Natural killer cell (primary cell): Measurements from ENCODE around the gene TM2D3. TPM values are rescaled to one million over a fixed set of nuclear protein-coding genes. Genes with fewer than 3 reads are reported as not detected.
"Not testable (repeated sequence)": the region's sequence is repeated elsewhere in the genome, so short reads cannot be mapped to it uniquely, and the experiment has no call there.

ENCODE experiments used
- ATAC-seq, 3 donors: fragments of 150-1000 bp in 2 of 3; fragments of 200-7000 bp in 1 of 3; cut with Tn5 transposase; 1 replicate in 1 of 3; 2 replicates in 2 of 3; pipeline ENCODE4 v1.10.0; 2021; ENCODE audit warnings: mild to moderate bottlenecking in 2 of 3, moderate library complexity in 2 of 3
- DNase-seq, 2 donors: peaks; one replicate each; pipeline versions ENCODE4 v3.0.0 to v3.0.0-alpha.2; 2013 to 2021; ENCODE audit warnings: mixed read lengths in 1 of 2
- H3K27ac ChIP-seq: one replicate; pipeline ENCODE4 v1.5.1; 2013; ENCODE audit warnings: mild to moderate bottlenecking, low read length
- H3K27me3 ChIP-seq: one replicate; pipeline ENCODE4 v1.6.1; 2013; ENCODE audit warnings: low read length; ENCODE audit not compliant: control insufficient read depth, insufficient read depth
- H3K36me3 ChIP-seq: one replicate; pipeline ENCODE4 v1.6.1; 2013; ENCODE audit warnings: low read length; ENCODE audit not compliant: control insufficient read depth, insufficient read depth
- H3K4me1 ChIP-seq: one replicate; pipeline ENCODE4 v1.6.1; 2013; ENCODE audit warnings: low read length; ENCODE audit not compliant: control insufficient read depth, insufficient read depth
- H3K4me3 ChIP-seq: one replicate; pipeline ENCODE4 v1.5.1; 2013; ENCODE audit warnings: low read length
- H3K9me3 ChIP-seq: one replicate; pipeline ENCODE4 v1.6.1; 2013; ENCODE audit warnings: low read length; ENCODE audit not compliant: control insufficient read depth, insufficient read depth
- H3K27ac Mint-ChIP-seq, 2 donors: one replicate each; pipeline ENCODE4 v1.8.0; 2022; ENCODE audit warnings: mild to moderate bottlenecking in 2 of 2, mixed read lengths in 2 of 2, moderate library complexity in 1 of 2
- H3K27me3 Mint-ChIP-seq, 2 donors: one replicate each; pipeline ENCODE4 v1.8.0; 2022; ENCODE audit warnings: low read depth in 2 of 2, mixed read lengths in 2 of 2
- H3K36me3 Mint-ChIP-seq: one replicate; pipeline ENCODE4 v1.8.0; 2022; ENCODE audit warnings: mixed read lengths
- H3K4me1 Mint-ChIP-seq, 2 donors: one replicate each; pipeline ENCODE4 v1.8.0; 2022; ENCODE audit warnings: mixed read lengths in 2 of 2
- H3K4me3 Mint-ChIP-seq: one replicate; pipeline ENCODE4 v1.8.0; 2022; ENCODE audit warnings: mild to moderate bottlenecking, moderate library complexity, mixed read lengths
- H3K9me3 Mint-ChIP-seq, 2 donors: one replicate each; pipeline ENCODE4 v1.8.0; 2022; ENCODE audit warnings: mixed read lengths in 2 of 2
- CTCF ChIP-seq: fragments of 200-600 bp; IDR thresholded peaks from one replicate; pipeline ENCODE4 v1.8.0; 2022; ENCODE audit warnings: antibody characterized with exemption
- WGBS: methylation state at CpG from one replicate; pipeline ENCODE4 v1.1.7; 2013; ENCODE audit warnings: missing lambda C conversion rate; ENCODE audit not compliant: insufficient coverage; 5-methylcytosine and 5-hydroxymethylcytosine counted together
- intact Hi-C: fragments of 100-400 bp; cut with micrococcal nuclease; formaldehyde crosslinking; loops from one replicate; pipeline ENCODE4 v1.14.2; 2022
- total RNA-seq, 4 donors: library from RNA; stranded (reverse); fragments of 120-200 nt in 1 of 4; gene quantifications; one replicate each; pipeline versions ENCODE4 v1.2.3 to v1.2.4, GENCODE V29; 2013 to 2022

TM2D3 gene
- total RNA-seq, 3 donors from 2014 or later (not counting 1 experiment from before 2014, with no cell fraction given), result 59.4 to 76.4 (median 71.2) TPM

GRCh38 chr15:101660005-101660404, 7.8 kb upstream of the TM2D3 start:
- DNase-seq, result no peak
- Histone ChIP-seq H3K9me3 (no peaks in the 10 kb centered on the region), H3K27ac (no peak overlapping the region), H3K4me3 (no peak overlapping the region), H3K27me3 (no peaks in the 10 kb centered on the region), H3K4me1 (no peaks in the 10 kb centered on the region), H3K36me3 (peaks cover 21% of the 10 kb centered on the region)
- intact Hi-C loops, result no loop called here
- Mint-ChIP-seq H3K4me3 (no peak overlapping the region), H3K36me3 (no peaks in the 10 kb centered on the region), H3K27ac (no peak overlapping the region), H3K27me3 (no peaks in the 10 kb centered on the region), H3K4me1 (no peaks in the 10 kb centered on the region), H3K9me3 (no peaks in the 10 kb centered on the region)
- 100% methylated on average over 2 of the region's 2 CpGs for WGBS
- no peak for ATAC-seq
- no peak for TF ChIP-seq CTCF

GRCh38 chr15:101657968-101658784, 6.0 kb upstream of the TM2D3 start:
- Histone ChIP-seq H3K4me1 (peaks cover 2% of the 10 kb centered on the region), H3K9me3 (no peaks in the 10 kb centered on the region), H3K4me3 (no peak overlapping the region), H3K27ac (no peak overlapping the region), H3K27me3 (no peaks in the 10 kb centered on the region), H3K36me3 (peaks cover 21% of the 10 kb centered on the region)
- ATAC-seq (no peak), DNase-seq (no peak)
- intact Hi-C loops, result no loop called here
- WGBS, result 81% methylated on average over 9 of the region's 9 CpGs
- no peaks in the 10 kb centered on the region for H3K4me1 Mint-ChIP-seq
- H3K4me3 Mint-ChIP-seq, result no peak overlapping the region
- no peak for TF ChIP-seq CTCF
- H3K27ac Mint-ChIP-seq, result no peak overlapping the region
- H3K9me3 Mint-ChIP-seq, result no peaks in the 10 kb centered on the region
- H3K36me3 Mint-ChIP-seq, result no peaks in the 10 kb centered on the region
- H3K27me3 Mint-ChIP-seq, result no peaks in the 10 kb centered on the region

- intact Hi-C loops, result no loop called here
- no peak for TF ChIP-seq CTCF
- Mint-ChIP-seq H3K27ac (no peak overlapping the region), H3K4me1 (no peaks in the 10 kb centered on the region), H3K36me3 (no peaks in the 10 kb centered on the region), H3K27me3 (no peaks in the 10 kb centered on the region), H3K4me3 (no peak overlapping the region), H3K9me3 (no peaks in the 10 kb centered on the region)
- Histone ChIP-seq H3K27me3 (no peaks in the 10 kb centered on the region), H3K4me1 (peaks cover 8% of the 10 kb centered on the region), H3K27ac (no peak overlapping the region), H3K4me3 (no peak overlapping the region), H3K36me3 (peaks cover 21% of the 10 kb centered on the region), H3K9me3 (no peaks in the 10 kb centered on the region)
- ATAC-seq (no peak), DNase-seq (no peak)
- 97% methylated on average over 10 of the region's 10 CpGs for WGBS
Observed at GRCh38 chr15:101657171-101657570, 5.0 kb upstream of the TM2D3 start.

- ATAC-seq, H3K27me3 ChIP-seq, H3K36me3 Mint-ChIP-seq, H3K27ac ChIP-seq, H3K9me3 Mint-ChIP-seq, intact Hi-C loops, H3K27me3 Mint-ChIP-seq, H3K4me3 ChIP-seq, H3K9me3 ChIP-seq, DNase-seq: not testable (repeated sequence)
- peaks cover 19% of the 10 kb centered on the region for H3K4me1 ChIP-seq
- Mint-ChIP-seq H3K4me1 (peaks cover 15 to 18% of the 10 kb centered on the region in 2 donors), H3K27ac (peak overlapping the region in 1 of 2 donors; percentile 96), H3K4me3 (peak overlapping the region; percentile 57)
- peaks cover 12% of the 10 kb centered on the region for H3K36me3 ChIP-seq
- 82% methylated on average over 5 of the region's 10 CpGs for WGBS
Observed at GRCh38 chr15:101654624-101655337, 2.6 kb upstream of the TM2D3 start.
